ENCODE data around the gene OSGIN1.

DNA sequence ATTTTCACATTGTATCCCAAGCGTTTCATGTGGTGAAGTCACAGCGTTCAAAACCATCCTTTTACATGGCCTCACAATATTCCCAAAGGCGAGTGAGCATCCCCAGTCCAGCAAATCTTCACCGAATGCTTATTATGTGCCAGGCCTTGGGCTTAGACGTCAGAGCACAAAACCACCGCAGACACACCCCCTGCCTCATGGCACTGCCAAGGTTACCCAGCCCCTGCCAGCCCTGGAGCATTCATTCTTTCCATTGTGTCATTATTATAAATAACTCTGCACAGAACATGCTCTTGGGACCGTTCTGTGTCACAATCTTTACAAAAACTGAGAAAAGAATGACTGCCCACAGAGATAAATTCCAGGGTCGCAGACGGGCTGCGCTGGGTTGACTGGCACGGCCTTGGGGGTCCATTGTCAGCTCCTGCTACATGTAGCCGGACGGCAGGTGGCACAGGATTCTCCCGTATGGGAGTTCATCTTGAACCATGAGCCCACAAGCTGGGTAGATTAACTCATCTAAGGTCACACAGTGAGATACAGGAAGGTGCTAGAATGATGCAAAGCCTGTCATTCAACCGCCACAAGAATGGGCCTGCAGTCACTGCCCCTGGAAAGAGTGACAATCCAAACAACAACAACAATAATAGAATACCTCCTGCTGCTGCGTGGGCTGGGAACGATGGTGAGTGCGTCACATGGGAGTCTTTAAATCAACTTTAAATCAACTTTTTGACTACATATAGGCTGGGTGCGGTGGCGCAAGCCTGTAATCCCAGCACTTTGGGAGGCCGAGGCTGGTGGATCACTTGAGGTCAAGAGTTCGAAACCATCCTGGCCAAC is 10.5 kb downstream of the OSGIN1 start:
- TF ChIP-seq POLR2A (IDR thresholded peaks at IDR 0.05; ENCODE audit: low read depth, low read length) (no peak), TAF1 (IDR thresholded peaks at IDR 0.05; ENCODE audit: borderline replicate concordance, low read depth, low read length) (no peak)
